Calu3 (cell line): Measurements from ENCODE around the gene IKZF3. TPM values are rescaled to one million over a fixed set of nuclear protein-coding genes. Genes with fewer than 3 reads are reported as not detected.
A peak's percentile ranks its signal among the peaks of the same experiment; 100 is the strongest.
"Not testable (repeated sequence)": the region's sequence is repeated elsewhere in the genome, so short reads cannot be mapped to it uniquely, and the experiment has no call there.

Source experiments
- BruUV-seq: library from RNA; stranded (reverse); fragments of 400-500 nt; replicated peaks from 2 replicates; lab custom pipeline; 2021; lab: Mats Ljungman, UMichigan
- CTCF ChIA-PET: fragments of 300-600 bp; sonication (Branson Sonifier 250); formaldehyde crosslinking; loops from one replicate; lab custom pipeline; 2022; ENCODE audit warnings: antibody characterized with exemption; lab: Charles Lee
- DNase-seq: peaks from one replicate; pipeline ENCODE4 v3.0.0; 2022
- H3K27ac Mint-ChIP-seq: one replicate; pipeline ENCODE4 v1.8.0; 2022; ENCODE audit warnings: mixed read lengths; ENCODE audit not compliant: unreplicated experiment
- H3K27me3 Mint-ChIP-seq: one replicate; pipeline ENCODE4 v1.8.0; 2022; ENCODE audit warnings: mixed read lengths; ENCODE audit not compliant: unreplicated experiment
- H3K36me3 Mint-ChIP-seq: one replicate; pipeline ENCODE4 v1.8.0; 2022; ENCODE audit warnings: mild to moderate bottlenecking, moderate library complexity, mixed read lengths; ENCODE audit not compliant: insufficient read depth, unreplicated experiment
- H3K4me1 Mint-ChIP-seq: one replicate; pipeline ENCODE4 v1.8.0; 2022; ENCODE audit warnings: mild to moderate bottlenecking, low read depth, mixed read lengths; ENCODE audit not compliant: unreplicated experiment
- H3K4me3 Mint-ChIP-seq: one replicate; pipeline ENCODE4 v1.8.0; 2022; ENCODE audit warnings: mild to moderate bottlenecking, low read depth, moderate library complexity, mixed read lengths; ENCODE audit not compliant: unreplicated experiment
- H3K9me3 Mint-ChIP-seq: one replicate; pipeline ENCODE4 v1.8.0; 2022; ENCODE audit warnings: low read depth, mixed read lengths; ENCODE audit not compliant: unreplicated experiment
- intact Hi-C: fragments of 100-400 bp; cut with micrococcal nuclease; formaldehyde crosslinking; loops from one replicate; pipeline ENCODE4 v1.10.0; 2022; ENCODE audit not compliant: unreplicated experiment
- total RNA-seq: library from RNA; stranded (reverse); gene quantifications from 2 replicates; pipeline ENCODE4 v1.2.3, GENCODE V29; 2022
- TF ChIP-seq, protein P1 (sequence below): fragments of 200-600 bp; IDR thresholded peaks from one replicate; pipeline ENCODE4 v1.8.0; 2022; ENCODE audit warnings: antibody characterized with exemption; ENCODE audit not compliant: unreplicated experiment

The IKZF3 gene
- total RNA-seq, 1 experiment from 2014 or later = 30.9 TPM

- DNase-seq = peak; percentile 45
- Mint-ChIP-seq H3K4me1 (peaks cover 38% of the 10 kb centered on the region), H3K27ac (peak overlapping the region; percentile 31), H3K9me3 (peaks cover 4% of the 10 kb centered on the region), H3K27me3 (peaks cover 53% of the 10 kb centered on the region), H3K36me3 (peaks cover 20% of the 10 kb centered on the region), H3K4me3 (peak overlapping the region; percentile 67)
- TF ChIP-seq, protein P1, sequence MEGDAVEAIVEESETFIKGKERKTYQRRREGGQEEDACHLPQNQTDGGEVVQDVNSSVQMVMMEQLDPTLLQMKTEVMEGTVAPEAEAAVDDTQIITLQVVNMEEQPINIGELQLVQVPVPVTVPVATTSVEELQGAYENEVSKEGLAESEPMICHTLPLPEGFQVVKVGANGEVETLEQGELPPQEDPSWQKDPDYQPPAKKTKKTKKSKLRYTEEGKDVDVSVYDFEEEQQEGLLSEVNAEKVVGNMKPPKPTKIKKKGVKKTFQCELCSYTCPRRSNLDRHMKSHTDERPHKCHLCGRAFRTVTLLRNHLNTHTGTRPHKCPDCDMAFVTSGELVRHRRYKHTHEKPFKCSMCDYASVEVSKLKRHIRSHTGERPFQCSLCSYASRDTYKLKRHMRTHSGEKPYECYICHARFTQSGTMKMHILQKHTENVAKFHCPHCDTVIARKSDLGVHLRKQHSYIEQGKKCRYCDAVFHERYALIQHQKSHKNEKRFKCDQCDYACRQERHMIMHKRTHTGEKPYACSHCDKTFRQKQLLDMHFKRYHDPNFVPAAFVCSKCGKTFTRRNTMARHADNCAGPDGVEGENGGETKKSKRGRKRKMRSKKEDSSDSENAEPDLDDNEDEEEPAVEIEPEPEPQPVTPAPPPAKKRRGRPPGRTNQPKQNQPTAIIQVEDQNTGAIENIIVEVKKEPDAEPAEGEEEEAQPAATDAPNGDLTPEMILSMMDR = no peak
- CTCF ChIA-PET = interaction anchor here (0.6 to 9.4 kb wide), 69 partner anchors 10 to 653 kb away, joined by 3 to 692 read pairs (median 17); partner anchors contain the start of genes ERBB2, GRB7, GSDMB and LRRC3C
- intact Hi-C loops = no loop called here
- TSS peak; percentile 66 for BruUV-seq
Measured at GRCh38 chr17:39863244-39863917, 731 bp downstream of the IKZF3 start.

- intact Hi-C loops = no loop called here
- no peak overlapping the region for H3K27ac Mint-ChIP-seq
- peaks cover 35% of the 10 kb centered on the region for H3K27me3 Mint-ChIP-seq
- no TSS peak for BruUV-seq
- peak; percentile 68 for DNase-seq
- TF ChIP-seq, protein P1 = no peak
- peaks cover 16% of the 10 kb centered on the region for H3K36me3 Mint-ChIP-seq
- CTCF ChIA-PET = interaction anchor here (0.6 to 9.4 kb wide), 75 partner anchors 8 to 850 kb away, joined by 3 to 692 read pairs (median 12); partner anchors contain the start of genes CDK12, ERBB2, GRB7 and GSDMB
- peaks cover 33% of the 10 kb centered on the region for H3K4me1 Mint-ChIP-seq
- no peak overlapping the region for H3K4me3 Mint-ChIP-seq
- no peaks in the 10 kb centered on the region for H3K9me3 Mint-ChIP-seq
Measured at GRCh38 chr17:39861235-39861634, 2.9 kb downstream of the IKZF3 start.

- intact Hi-C loops, H3K4me3 Mint-ChIP-seq, DNase-seq, H3K36me3 Mint-ChIP-seq, H3K9me3 Mint-ChIP-seq, H3K4me1 Mint-ChIP-seq, H3K27ac Mint-ChIP-seq, H3K27me3 Mint-ChIP-seq, BruUV-seq: not testable (repeated sequence)
- CTCF ChIA-PET = interaction anchor here (0.5 to 6.2 kb wide), 44 partner anchors 7 to 666 kb away, joined by 3 to 105 read pairs (median 7); partner anchors contain the start of genes IKZF3, MIEN1, PGAP3 and PSMD3
Measured at GRCh38 chr17:39855911-39856649, 8.0 kb downstream of the IKZF3 start.

- H3K27ac Mint-ChIP-seq = no peak overlapping the region
- no peak overlapping the region for H3K4me3 Mint-ChIP-seq
- peak; percentile 62 for DNase-seq
- CTCF ChIA-PET = interaction anchor here (0.8 to 6.2 kb wide), 39 partner anchors 8 to 233 kb away, joined by 3 to 105 read pairs (median 8); partner anchors contain the start of genes IKZF3, MIEN1 and PSMD3
- no peaks in the 10 kb centered on the region for H3K36me3 Mint-ChIP-seq
- H3K9me3 Mint-ChIP-seq = no peaks in the 10 kb centered on the region
- no peaks in the 10 kb centered on the region for H3K27me3 Mint-ChIP-seq
- TF ChIP-seq, protein P1 = no peak
- intact Hi-C loops = no loop called here
- BruUV-seq = no TSS peak
- H3K4me1 Mint-ChIP-seq = no peaks in the 10 kb centered on the region
Measured at GRCh38 chr17:39854909-39855308, 9.2 kb downstream of the IKZF3 start.
